HL-60 (cell line): ENCODE results near the gene IVD.

Source experiments
- CTCF ChIP-seq: IDR thresholded peaks from one replicate; pipeline ENCODE4 v1.5.1; 2011; ENCODE audit warnings: low read length, control low read depth, inconsistent platforms; ENCODE audit not compliant: insufficient read depth
- POLR2AphosphoS5 ChIP-seq: IDR thresholded peaks from 2 replicates; pipeline ENCODE4 v1.6.1; 2012; ENCODE audit warnings: low read depth
- REST ChIP-seq: IDR thresholded peaks from 2 replicates; pipeline ENCODE4 v1.6.1; 2012; ENCODE audit warnings: low read depth; ENCODE audit not compliant: insufficient replicate concordance
- SPI1 ChIP-seq: IDR thresholded peaks from 2 replicates; pipeline ENCODE4 v1.6.1; 2012; ENCODE audit warnings: low read depth, mild to moderate bottlenecking, borderline replicate concordance

GRCh38 chr15:40416056-40416455, 10.5 kb downstream of the IVD start:
- TF ChIP-seq CTCF: no peak
- no peak for TF ChIP-seq REST
- no peak for TF ChIP-seq POLR2AphosphoS5
- no peak for TF ChIP-seq SPI1
